HG03565 (cell line): Measurements from ENCODE around the gene GDF10.

Experiments
- ATAC-seq: cut with Tn5 transposase; IDR thresholded peaks from one replicate; pipeline ENCODE4 v1.9.1; 2021; ENCODE audit warnings: mild to moderate bottlenecking, moderate library complexity; ENCODE audit not compliant: unreplicated experiment

GDF10 gene

DNA sequence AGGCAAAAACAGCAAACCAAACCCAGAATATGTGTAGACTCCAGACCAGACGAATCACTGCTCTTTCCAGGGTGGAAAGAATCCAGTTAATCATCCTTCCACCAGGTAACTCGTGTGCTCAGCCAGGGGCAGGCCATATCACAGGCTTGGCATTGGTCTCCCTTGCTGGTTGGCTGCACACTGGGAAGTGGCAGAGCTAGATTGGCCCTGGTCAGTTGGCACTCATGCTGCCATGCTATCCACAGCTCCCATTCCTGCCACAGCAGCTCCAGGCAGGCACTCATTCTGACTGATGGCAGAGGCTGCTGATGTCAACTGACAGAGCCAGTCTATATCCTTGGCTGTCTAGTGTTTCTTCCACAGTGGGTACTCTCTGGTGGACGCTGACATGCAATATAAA lies 9.7 kb upstream of the GDF10 start:
- ATAC-seq: no peak

DNA sequence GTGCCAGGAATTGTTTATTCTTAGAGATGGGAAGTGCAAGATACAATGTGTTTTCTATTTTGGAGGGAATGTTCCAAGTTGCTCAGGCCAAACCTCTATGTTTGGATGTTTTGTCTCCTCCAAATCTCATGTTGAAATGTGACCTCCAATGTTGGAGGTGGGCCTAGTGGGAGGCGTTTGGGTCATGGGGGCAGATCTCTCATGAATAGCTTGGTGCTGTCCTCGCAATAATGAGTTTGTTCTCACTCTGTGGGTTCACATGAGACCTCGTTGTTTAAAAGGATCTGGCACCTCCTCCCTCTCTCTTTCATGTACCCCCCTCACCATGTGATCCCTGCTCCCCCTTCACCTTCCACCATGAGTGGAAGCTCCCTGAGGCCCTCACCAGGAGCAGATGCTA lies 8.3 kb upstream of the GDF10 start:
- ATAC-seq: no peak

DNA sequence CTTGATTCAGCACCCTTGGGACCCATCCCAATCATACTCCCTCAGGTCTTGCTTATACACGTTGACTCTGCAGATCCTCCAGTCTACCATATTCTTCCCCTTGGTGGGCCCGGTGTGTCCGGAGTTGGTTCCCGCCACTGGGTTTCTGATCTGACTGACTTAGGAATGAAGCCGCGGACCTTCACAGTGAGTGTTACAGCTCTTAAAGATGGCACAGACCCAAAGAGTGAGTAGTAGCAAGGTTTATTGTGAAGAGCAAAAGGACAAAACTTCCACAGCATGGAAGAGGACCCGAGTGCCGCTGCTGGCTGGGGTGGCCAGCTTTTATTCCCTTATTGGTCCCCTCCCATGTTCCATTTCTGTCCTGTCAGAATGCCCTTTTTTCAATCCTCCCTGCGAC lies 5.9 kb upstream of the GDF10 start:
- no peak for ATAC-seq

DNA sequence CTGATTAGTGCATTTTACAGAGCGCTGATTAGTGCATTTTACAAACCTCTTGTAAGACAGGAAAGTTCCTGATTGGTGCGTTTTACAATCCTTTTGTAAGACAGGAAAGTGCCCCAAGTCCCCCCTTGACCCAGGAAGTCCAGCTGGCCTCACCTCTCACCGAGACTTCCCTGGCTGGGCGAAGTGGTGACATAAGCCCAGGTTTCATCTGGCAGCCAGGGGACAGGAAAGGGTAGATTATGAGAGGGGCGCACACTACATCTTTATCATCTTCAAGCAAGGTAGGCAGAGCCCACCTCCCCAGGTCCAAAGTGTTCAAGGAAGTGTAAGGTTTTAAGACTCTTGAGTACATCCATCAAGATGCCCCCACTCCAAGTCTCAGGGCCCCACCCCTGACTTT lies 5.5 kb upstream of the GDF10 start:
- no peak for ATAC-seq

GRCh38 chr10:47295411-47295810 lies 4.6 kb upstream of the GDF10 start:
- ATAC-seq: no peak

DNA sequence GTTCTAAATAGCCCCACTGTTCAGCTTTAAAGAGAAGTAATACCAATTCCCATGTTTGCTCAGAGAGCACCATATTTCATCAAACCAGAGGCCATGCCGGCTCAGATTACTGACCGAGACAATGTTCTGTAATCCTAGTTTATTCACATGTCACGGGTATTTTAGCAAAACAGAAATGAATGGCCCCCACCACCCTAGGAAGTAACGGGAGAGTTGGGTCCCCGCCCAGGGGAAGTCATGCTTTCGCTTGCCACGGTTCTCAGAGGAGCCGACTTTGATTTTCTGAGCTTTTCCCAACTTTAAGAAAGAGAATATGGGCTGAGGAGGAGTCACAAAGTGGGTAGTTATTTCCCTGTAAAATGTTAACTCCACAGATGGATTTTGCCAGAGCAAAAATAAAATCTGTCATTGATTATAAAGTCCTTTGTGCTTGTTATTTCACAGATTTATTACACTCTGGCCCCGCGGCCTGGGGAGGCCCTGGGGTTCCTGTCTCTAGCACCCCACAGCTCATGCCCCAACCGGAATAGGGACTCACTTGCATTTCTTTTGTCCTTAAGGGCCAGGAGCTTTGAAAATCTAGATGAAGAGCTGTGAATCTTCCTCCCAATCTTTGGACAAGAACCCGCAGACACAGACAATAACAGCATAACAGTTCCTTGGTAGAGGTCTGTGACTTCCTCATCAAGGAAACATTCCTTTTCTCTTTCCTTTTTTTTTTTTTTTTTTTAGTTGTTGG lies 3.7 kb upstream of the GDF10 start:
- ATAC-seq: no peak

- no peak for ATAC-seq
Observed at GRCh38 chr10:47296941-47297340, 3.1 kb upstream of the GDF10 start.

DNA sequence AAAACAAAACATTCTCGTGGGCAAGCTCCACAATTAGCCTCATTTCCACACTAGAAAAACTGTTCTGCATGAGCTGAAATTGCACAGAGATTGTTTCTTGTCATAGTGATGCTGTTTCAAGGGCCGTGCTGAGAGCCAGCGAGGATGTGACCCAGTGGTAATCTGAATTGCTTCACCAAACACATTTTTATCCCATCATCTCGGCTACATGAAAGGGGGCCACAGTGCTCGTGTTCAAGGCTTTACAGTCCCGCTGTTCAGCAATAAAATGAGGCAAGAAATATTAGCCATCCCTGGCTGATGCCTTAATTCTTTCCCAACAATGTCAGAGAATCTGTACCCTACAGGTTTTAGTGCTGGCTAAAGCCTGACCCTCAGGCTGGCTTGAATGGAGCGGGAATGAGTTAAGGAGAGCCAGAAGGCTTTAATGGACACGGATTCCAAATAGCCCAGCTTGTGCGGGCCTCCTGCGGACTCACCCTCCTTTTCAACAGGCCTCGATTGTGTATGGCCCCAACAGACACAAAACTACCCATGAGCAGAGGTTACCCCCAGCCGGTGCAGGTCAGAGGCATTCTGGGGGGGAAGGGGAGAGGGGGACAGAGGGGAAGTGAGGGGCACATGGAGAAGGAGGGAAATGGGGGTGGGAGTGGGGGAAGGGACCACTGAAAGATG lies 2.0 kb upstream of the GDF10 start:
- no peak for ATAC-seq

- ATAC-seq: no peak
Observed at GRCh38 chr10:47298715-47299114, 1.3 kb upstream of the GDF10 start.

- ATAC-seq: no peak
Observed at GRCh38 chr10:47300429-47300931, 483 bp downstream of the GDF10 start.

- ATAC-seq: no peak
Observed at GRCh38 chr10:47301833-47302232, 1.8 kb downstream of the GDF10 start.

DNA sequence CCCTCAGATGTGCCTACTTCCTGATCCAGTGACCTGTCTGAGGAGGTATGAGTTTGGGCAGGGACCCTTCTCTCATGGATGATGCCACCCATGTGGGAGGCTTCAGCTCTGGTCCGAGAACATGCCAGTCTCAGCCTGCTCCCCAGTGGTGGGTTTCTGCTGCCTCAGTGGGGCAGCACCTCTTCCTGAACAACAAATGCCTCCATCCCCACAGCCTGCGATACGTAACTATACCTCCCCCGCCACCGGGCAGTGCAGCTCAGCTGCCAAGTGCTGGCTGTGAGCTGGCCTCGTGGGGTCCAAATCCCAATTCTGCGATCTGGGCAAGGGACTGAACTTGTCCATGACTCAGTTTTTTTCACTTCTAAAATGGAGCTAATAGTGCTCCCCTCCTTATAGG lies 3.1 kb downstream of the GDF10 start:
- ATAC-seq: no peak

- no peak for ATAC-seq
Observed at GRCh38 chr10:47303866-47304265, 3.9 kb downstream of the GDF10 start.

- no peak for ATAC-seq
Observed at GRCh38 chr10:47305566-47305965, 5.6 kb downstream of the GDF10 start.

DNA sequence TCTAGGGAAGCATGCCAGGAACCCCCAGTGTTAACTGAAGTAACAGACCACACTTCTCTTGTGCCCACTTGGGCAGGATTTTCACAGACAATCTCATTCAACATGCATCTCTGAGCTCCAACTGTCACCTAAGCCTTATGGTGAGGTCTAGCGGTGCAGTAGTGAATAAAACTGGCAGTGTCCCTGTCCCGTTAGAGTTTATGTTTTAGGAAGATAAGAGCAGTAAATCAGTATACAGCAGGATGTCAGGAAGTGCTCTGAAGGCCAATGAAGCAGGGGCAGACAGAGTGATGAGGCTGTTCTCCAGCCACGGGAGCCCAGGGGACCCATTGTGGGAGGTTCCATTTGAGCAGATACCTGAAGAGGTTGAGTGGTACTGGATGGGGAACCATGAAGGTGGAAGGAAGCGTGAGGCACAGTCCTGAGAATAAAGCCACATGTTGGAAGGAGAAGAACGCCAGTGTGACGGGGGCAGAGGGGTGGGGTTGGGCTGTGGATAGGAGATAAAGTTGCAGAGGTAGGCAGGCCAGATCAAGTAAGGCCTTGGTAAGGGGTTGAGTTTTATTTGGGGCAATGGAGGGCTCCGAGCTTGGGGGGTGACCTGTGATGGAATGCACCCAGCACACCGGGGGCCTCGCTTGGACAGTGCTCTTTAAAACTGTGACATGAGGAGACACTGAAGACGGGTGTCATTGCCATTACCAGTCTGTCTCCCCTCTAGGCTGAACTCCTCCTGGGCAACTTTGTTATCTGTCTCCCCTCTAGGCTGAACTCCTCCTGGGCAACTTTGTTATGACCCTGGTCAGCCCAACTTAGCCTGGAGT lies 6.6 kb downstream of the GDF10 start:
- ATAC-seq: no peak

GRCh38 chr10:47307381-47307780 lies 7.4 kb downstream of the GDF10 start:
- no peak for ATAC-seq

DNA sequence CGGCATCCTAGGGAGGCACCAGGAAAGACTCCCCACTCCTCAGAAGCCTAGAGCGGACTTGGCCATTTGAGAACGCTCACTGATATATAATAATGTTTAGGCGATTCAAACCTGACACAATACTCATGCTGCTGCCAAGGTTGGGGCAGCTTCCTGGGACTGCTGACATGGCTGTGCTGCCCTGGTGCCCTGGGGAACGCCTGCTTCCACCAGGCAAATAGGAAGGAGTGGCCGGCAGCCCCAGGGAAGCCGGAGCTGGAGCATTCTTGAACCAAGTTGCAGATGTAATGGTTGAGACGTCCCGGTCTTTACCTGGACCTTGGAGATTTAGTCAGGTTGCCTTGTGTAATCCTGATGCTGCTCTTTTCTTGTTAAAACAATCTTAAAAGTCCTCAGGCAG lies 8.8 kb downstream of the GDF10 start:
- ATAC-seq: no peak

DNA sequence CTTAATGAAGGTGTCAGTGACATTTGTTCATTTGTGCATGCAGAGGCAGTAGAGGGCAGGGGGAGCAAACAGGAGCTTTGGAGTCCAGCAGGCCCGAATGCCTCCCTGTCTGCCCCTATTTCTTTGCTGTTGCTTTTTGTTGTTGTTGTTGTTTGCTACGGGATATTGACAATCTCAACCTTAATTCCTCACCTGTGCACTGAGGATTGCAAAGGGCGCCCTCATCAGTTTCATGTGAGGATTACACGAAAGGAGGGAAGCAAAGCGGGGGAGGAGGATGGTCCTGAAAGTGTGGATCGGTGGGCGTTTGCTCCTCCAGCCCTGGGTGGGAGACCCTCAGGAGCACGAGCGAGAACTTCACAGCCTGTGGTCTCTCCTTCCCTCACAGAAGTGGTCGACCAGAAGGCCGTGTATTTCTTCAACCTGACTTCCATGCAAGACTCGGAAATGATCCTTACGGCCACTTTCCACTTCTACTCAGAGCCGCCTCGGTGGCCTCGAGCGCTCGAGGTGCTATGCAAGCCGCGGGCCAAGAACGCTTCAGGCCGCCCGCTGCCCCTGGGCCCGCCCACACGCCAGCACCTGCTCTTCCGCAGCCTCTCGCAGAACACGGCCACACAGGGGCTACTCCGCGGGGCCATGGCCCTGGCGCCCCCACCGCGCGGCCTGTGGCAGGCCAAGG lies 9.6 kb downstream of the GDF10 start:
- no peak for ATAC-seq

- ATAC-seq: no peak
Observed at GRCh38 chr10:47310090-47310505, 10.1 kb downstream of the GDF10 start.

GRCh38 chr10:47311193-47311931 lies 11.4 kb downstream of the GDF10 start:
- no peak for ATAC-seq
